Esophagus squamous epithelium (tissue), 4 donors: Measurements from ENCODE around the gene UBR3.

Source experiments
- CTCF ChIP-seq, 6 experiments: fragments of 450-650 bp in 4 of 6; fragments of 200-600 bp in 2 of 6; sonication (generic) in 2 of 6; IDR thresholded peaks; one replicate each; pipeline ENCODE4 v1.5.1; 2016 to 2019; ENCODE audit warnings: antibody characterized with exemption in 6 of 6, mild to moderate bottlenecking in 4 of 6, moderate library complexity in 4 of 6
- POLR2A ChIP-seq, 4 donors: fragments of 450-650 bp; IDR thresholded peaks; one replicate each; pipeline ENCODE4 v1.6.1; 2017; ENCODE audit warnings: antibody characterized with exemption in 4 of 4, mild to moderate bottlenecking in 4 of 4, moderate library complexity in 3 of 4

GRCh38 chr2:169828141-169828811 is 1.0 kb downstream of the UBR3 start:
- TF ChIP-seq POLR2A (IDR thresholded peaks at IDR 0.05) = no peak
- TF ChIP-seq CTCF (IDR thresholded peaks at IDR 0.05) = no peak
